WI38 (cell line): ENCODE results near the gene SSU72.
A peak's percentile ranks its signal among the peaks of the same experiment; 100 is the strongest.
"Not testable (repeated sequence)": the region's sequence is repeated elsewhere in the genome, so short reads cannot be mapped to it uniquely, and the experiment has no call there.

ENCODE experiments used
- H3K4me3 ChIP-seq: 2 replicates; pipeline ENCODE4 v1.5.1; 2011; ENCODE audit warnings: low read depth, mild to moderate bottlenecking, control low read depth, low read length
- TF ChIP-seq, protein P1 (sequence below): IDR thresholded peaks from 2 replicates; pipeline ENCODE4 v1.5.1; 2012; ENCODE audit warnings: low read depth, mild to moderate bottlenecking, control low read depth, low read length

Gene SSU72

GRCh38 chr1:1521331-1521730 lies 53.3 kb downstream of the SSU72 start:
- H3K4me3 ChIP-seq, result no peak overlapping the region
- TF ChIP-seq, protein P1, sequence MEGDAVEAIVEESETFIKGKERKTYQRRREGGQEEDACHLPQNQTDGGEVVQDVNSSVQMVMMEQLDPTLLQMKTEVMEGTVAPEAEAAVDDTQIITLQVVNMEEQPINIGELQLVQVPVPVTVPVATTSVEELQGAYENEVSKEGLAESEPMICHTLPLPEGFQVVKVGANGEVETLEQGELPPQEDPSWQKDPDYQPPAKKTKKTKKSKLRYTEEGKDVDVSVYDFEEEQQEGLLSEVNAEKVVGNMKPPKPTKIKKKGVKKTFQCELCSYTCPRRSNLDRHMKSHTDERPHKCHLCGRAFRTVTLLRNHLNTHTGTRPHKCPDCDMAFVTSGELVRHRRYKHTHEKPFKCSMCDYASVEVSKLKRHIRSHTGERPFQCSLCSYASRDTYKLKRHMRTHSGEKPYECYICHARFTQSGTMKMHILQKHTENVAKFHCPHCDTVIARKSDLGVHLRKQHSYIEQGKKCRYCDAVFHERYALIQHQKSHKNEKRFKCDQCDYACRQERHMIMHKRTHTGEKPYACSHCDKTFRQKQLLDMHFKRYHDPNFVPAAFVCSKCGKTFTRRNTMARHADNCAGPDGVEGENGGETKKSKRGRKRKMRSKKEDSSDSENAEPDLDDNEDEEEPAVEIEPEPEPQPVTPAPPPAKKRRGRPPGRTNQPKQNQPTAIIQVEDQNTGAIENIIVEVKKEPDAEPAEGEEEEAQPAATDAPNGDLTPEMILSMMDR, result no peak

DNA sequence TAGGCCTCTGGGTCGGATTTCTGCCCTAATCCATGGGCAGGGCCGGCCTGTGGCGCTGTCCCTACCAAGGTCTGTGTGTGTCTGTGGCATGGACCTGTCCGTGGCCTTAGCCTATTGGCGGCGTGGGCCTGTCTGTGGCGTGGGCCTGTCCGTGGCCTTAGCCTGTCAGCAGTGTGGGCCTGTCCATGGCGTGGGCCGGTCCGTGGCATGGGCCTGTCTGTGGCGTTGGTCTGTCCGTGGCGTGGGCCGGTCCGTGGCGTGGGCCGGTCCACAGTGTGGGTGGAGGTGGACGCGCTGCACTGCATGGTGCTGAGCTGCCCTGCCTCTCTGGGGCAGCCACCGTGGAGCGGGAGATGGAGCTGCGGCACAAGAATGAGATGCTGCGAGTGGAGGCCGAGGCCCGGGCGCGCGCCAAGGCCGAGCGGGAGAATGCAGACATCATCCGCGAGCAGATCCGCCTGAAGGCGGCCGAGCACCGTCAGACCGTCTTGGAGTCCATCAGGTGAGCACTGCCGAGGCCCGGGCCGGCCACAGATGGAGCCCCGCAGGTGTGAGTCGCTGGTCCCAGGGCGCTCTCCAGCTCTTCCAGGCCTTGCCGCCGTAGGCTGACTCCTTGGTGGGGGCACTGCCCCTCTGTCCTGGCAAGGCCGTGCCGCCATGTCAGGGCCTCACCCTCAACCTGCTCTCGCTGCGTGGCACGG lies 54.7 kb downstream of the SSU72 start:
- not testable (repeated sequence) for H3K4me3 ChIP-seq

- H3K4me3 ChIP-seq, result not testable (repeated sequence)
Measured at GRCh38 chr1:1518621-1519007, 56.0 kb downstream of the SSU72 start.

GRCh38 chr1:1517973-1518620 lies 56.6 kb downstream of the SSU72 start:
- TF ChIP-seq, protein P1, result no peak

GRCh38 chr1:1516923-1517322 lies 57.7 kb downstream of the SSU72 start:
- not testable (repeated sequence) for H3K4me3 ChIP-seq

More at GRCh38 chr1:1517973-1518620, 56.6 kb downstream of the SSU72 start:
- H3K4me3 ChIP-seq, result no peak overlapping the region

DNA sequence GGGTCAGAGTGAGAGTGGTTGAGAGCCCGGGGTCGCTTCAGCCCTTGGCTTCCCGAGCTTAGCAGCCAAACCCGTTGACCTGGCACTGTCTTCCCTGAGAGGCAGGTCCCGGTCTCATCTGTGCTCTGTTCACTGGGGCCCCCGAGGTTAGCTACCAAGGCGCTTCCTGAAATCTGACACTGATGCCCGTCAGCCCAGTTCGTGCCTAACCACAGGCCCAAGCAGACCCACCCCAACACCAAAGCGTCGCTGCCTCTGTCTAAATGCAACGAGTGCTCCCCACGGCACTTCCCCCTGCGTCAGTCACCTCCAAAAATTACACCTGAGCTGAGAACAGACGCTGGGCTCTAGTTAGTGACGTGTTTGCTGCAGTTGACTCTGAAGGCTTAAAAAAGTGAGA lies 60.3 kb downstream of the SSU72 start:
- not testable (repeated sequence) for H3K4me3 ChIP-seq

- H3K4me3 ChIP-seq, result peak overlapping the region; percentile 31; the same call in 1 of the 2 replicates
Measured at GRCh38 chr1:1513675-1514074, 61.0 kb downstream of the SSU72 start.

- H3K4me3 ChIP-seq, result peak overlapping the region; percentile 47
Measured at GRCh38 chr1:1512425-1512824, 62.2 kb downstream of the SSU72 start.

DNA sequence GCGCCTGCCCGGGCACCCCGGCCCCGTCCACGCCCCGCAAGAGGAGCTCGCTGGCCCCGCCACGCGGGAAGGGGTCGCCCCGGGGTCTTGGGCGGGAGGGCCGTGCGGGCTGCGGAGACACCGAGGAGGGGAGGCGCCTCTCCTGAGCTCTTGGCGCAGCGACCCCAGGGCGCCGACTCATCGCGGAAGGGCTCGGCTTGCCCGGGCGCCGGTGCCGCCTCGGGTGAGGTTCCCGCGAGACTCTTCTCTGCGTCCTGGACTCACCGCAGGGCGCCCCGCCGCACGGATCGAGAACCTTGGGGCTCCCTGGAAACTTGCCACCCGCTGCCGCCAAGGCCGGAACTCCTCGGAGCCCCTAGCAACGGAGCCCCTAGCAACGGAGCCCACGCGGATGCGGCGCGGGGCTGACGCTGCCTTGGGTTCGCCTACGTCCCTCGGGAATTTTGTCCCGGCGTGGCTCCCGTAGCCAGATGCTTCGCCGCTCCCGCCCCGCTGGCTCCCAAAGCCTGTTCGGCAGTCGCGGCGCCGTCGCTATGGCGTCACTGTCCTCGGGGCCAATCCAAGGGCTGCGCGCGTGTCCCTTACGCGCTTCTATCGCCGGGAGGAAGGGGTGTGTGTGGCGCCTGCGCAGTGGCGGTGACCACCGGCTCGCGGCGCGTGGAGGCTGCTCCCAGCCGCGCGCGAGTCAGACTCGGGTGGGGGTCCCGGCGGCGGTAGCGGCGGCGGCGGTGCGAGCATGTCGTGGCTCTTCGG lies 63.0 kb downstream of the SSU72 start, which contains the start of gene ATAD3A:
ATAD3A (plus strand) TSS at position 630 of the 753 bp plus-strand sequence; CDS start at position 737, 107 bp downstream.
- TF ChIP-seq, protein P1, result no peak
- H3K4me3 ChIP-seq, result peak within 1 kb of the TSS; percentile 66

DNA sequence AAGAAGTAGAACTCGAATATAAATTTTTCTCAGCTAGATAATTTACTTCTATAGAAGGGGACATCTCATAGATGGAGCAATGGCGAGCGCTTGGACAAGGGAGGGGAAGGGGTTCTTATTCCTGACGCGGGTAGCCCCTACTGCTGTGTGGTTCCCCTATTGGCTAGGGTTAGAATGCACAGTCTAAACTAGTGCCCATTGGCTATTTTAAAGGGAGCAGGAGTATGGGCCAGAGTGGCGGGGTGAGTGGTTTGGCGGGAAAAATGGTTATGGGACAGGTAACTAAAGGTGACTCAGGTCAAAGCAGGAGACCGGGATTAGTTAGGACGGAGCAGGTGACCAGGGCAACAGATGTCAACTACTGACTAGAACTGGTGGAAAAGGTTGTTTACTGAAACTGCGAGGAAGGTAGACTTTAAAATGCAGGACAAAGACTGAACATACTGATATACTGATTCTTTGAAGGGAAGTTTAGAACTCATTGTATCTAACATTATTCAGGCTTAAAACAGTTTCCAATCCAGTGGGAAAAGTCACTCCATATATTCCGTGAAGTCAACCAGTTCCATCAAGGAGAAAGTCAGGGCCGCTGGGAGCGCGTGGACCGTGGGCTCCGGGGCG lies 63.6 kb downstream of the SSU72 start:
- H3K4me3 ChIP-seq, result peak overlapping the region; percentile 66
- TF ChIP-seq, protein P1, result no peak

DNA sequence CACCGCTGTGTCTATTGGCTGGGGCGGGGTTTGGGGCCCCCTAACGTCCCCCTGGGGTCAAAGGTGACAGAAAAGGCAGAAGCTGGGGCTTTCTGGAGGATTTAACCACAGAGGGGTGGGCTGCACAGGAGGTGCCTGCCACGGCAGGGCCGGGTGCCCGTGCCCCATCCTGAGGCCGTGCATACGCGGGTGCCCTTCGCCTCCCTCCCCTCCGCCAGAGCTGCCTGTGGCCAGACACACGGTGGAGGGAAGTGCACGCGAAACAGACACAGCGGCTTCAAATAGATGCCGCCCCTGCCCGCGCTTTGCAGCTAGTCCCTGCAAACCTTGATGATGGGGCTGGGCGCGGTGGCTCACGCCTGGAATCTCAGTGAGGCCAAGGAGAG lies 65.2 kb downstream of the SSU72 start:
- not testable (repeated sequence) for H3K4me3 ChIP-seq

GRCh38 chr1:1508775-1509464 lies 65.7 kb downstream of the SSU72 start:
- not testable (repeated sequence) for H3K4me3 ChIP-seq
